ENCODE data around the gene C2CD4B. TPM values are rescaled to one million over a fixed set of nuclear protein-coding genes. Genes with fewer than 3 reads are reported as not detected.

Gene C2CD4B
- not detected in 2 replicates for total RNA-seq (2012; rRNA removed)

GRCh38 chr15:62165104-62165792, at the start of gene C2CD4B:
Gene C2CD4B (minus strand): TSS chr15:62165285. CDS start chr15:62164984, 301 bp downstream.
- Histone ChIP-seq H3K4me2 (ENCODE audit: low read length) (peak within 1 kb of the TSS; percentile 62), H3K27me3 (ENCODE audit: control insufficient read depth, insufficient read depth, low read length) (peaks cover 75% of the 10 kb centered on the region), H3K4me1 (ENCODE audit: control insufficient read depth, insufficient read depth, low read length) (peaks cover 6% of the 10 kb centered on the region), H3K4me3 (ENCODE audit: low read length) (peak within 1 kb of the TSS; percentile 57), H3K9me3 (replicated peaks; ENCODE audit: low read length) (no peaks in the 10 kb centered on the region), H3K36me3 (ENCODE audit: insufficient read depth, low read length) (no peaks in the 10 kb centered on the region), H3K9ac (ENCODE audit: low read depth, low read length) (no peak within 1 kb of the TSS)

DNA sequence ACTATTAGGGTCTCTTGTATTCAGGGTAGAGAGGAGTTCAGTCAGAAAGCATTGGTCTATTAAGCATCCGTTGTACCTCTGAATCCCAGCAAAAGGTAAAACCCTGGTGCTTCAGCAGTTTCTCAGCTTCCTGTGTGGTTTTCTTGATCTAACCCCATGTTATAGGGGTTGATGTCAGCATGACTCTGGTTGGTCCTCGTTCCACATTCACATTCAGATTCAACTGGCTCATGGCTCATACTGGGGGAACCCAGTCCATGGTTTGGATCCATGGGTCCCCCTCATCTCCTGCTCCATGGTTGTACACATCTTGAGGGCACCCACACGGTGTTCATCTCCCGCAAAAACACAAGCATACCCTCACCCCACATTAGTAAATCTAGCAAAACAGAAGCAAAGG, 47.7 kb upstream of the C2CD4B start:
- no peaks in the 10 kb centered on the region for H3K4me1 ChIP-seq (ENCODE audit: control insufficient read depth, insufficient read depth, low read length)

DNA sequence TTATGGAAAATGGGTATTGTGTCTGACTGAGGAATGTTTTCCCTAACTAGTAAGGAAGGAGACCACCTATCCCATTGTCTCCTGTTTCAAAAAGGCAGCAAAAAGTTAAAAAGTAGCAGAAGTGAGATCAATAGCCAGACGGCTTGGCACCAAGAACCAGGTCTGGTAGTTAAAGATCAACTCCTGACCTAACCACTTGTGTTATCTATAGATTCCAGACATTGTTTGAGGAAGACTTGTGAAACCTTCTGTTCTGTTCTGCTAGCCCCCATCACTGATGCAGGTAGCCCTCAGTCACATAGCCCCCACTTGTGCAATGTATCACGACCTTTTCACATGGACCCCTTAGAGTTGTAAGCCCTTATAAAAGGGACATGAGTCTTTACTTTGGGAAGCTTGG, 46.3 kb upstream of the C2CD4B start:
- H3K36me3 ChIP-seq (ENCODE audit: insufficient read depth, low read length), result no peaks in the 10 kb centered on the region

More for the DNA sequence above, 47.7 kb upstream of the C2CD4B start:
- Histone ChIP-seq H3K9me3 (replicated peaks; ENCODE audit: low read length) (peaks cover 12% of the 10 kb centered on the region), H3K4me2 (ENCODE audit: low read length) (no peak overlapping the region), H3K27me3 (ENCODE audit: control insufficient read depth, insufficient read depth, low read length) (no peaks in the 10 kb centered on the region), H3K36me3 (ENCODE audit: insufficient read depth, low read length) (no peaks in the 10 kb centered on the region), H3K9ac (ENCODE audit: low read depth, low read length) (no peak overlapping the region), H3K4me3 (ENCODE audit: low read length) (no peak overlapping the region)

GRCh38 chr15:62209821-62210220, 44.7 kb upstream of the C2CD4B start:
- H3K4me1 ChIP-seq (ENCODE audit: control insufficient read depth, insufficient read depth, low read length), result no peaks in the 10 kb centered on the region
- H3K4me3 ChIP-seq (ENCODE audit: low read length), result no peak overlapping the region

More for the DNA sequence above, 46.3 kb upstream of the C2CD4B start:
- Histone ChIP-seq H3K4me2 (ENCODE audit: low read length) (no peak overlapping the region), H3K9ac (ENCODE audit: low read depth, low read length) (no peak overlapping the region), H3K27me3 (ENCODE audit: control insufficient read depth, insufficient read depth, low read length) (no peaks in the 10 kb centered on the region), H3K9me3 (replicated peaks; ENCODE audit: low read length) (no peaks in the 10 kb centered on the region), H3K4me3 (ENCODE audit: low read length) (no peak overlapping the region), H3K4me1 (ENCODE audit: control insufficient read depth, insufficient read depth, low read length) (no peaks in the 10 kb centered on the region)

DNA sequence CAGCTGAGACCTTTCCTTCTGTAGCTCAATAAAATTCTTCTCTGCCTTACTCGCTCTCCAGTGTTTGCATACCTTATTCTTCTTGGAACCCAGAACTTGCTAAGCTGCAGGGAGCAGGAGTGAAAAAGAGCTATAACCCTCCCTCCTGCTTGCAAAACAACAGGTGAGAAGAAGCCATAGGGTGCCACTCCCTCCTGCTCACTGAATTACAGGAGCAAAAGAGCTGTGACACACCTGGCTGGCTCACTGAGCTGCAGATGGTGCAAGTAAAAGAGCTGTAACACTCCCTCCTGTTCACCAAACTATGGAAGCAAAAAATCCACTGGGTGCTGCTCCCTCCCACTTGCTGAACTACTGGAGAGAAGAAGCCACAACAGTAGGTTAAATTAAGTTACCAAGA, 44.2 kb upstream of the C2CD4B start:
- Histone ChIP-seq H3K9me3 (replicated peaks; ENCODE audit: low read length) (no peaks in the 10 kb centered on the region), H3K36me3 (ENCODE audit: insufficient read depth, low read length) (no peaks in the 10 kb centered on the region), H3K27me3 (ENCODE audit: control insufficient read depth, insufficient read depth, low read length) (no peaks in the 10 kb centered on the region), H3K4me1 (ENCODE audit: control insufficient read depth, insufficient read depth, low read length) (no peaks in the 10 kb centered on the region), H3K4me2 (ENCODE audit: low read length) (no peak overlapping the region), H3K9ac (ENCODE audit: low read depth, low read length) (no peak overlapping the region), H3K4me3 (ENCODE audit: low read length) (no peak overlapping the region)

More at GRCh38 chr15:62209821-62210220, 44.7 kb upstream of the C2CD4B start:
- Histone ChIP-seq H3K36me3 (ENCODE audit: insufficient read depth, low read length) (no peaks in the 10 kb centered on the region), H3K4me2 (ENCODE audit: low read length) (no peak overlapping the region), H3K9ac (ENCODE audit: low read depth, low read length) (no peak overlapping the region), H3K27me3 (ENCODE audit: control insufficient read depth, insufficient read depth, low read length) (no peaks in the 10 kb centered on the region), H3K9me3 (replicated peaks; ENCODE audit: low read length) (no peaks in the 10 kb centered on the region)

GRCh38 chr15:62208884-62209283, 43.8 kb upstream of the C2CD4B start:
- Histone ChIP-seq H3K27me3 (ENCODE audit: control insufficient read depth, insufficient read depth, low read length) (no peaks in the 10 kb centered on the region), H3K9ac (ENCODE audit: low read depth, low read length) (no peak overlapping the region), H3K4me3 (ENCODE audit: low read length) (no peak overlapping the region), H3K36me3 (ENCODE audit: insufficient read depth, low read length) (no peaks in the 10 kb centered on the region), H3K4me2 (ENCODE audit: low read length) (no peak overlapping the region), H3K9me3 (replicated peaks; ENCODE audit: low read length) (no peaks in the 10 kb centered on the region), H3K4me1 (ENCODE audit: control insufficient read depth, insufficient read depth, low read length) (no peaks in the 10 kb centered on the region)

DNA sequence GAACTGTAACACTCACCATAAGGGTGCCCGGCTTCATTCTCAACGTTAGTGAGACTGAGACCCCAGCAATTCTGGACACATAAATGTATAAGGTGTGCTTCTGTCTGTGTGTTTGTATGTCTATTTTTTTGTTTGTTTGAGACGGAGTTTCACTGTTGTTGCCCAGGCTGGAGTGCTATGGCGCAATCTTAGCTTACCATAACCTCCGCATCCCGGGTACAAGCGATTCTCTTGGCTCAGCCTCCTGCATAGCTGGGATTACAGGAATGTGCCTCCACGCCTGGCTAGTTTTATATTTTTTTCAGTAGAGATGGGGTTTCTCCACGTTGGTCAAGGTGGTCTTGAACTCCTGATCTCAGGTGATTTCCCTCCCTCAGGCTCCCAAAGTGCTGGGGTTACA, 43.3 kb upstream of the C2CD4B start:
- Histone ChIP-seq H3K27me3 (ENCODE audit: control insufficient read depth, insufficient read depth, low read length) (peaks cover under 1% of the 10 kb centered on the region), H3K4me3 (ENCODE audit: low read length) (no peak overlapping the region), H3K4me2 (ENCODE audit: low read length) (no peak overlapping the region), H3K9me3 (replicated peaks; ENCODE audit: low read length) (no peaks in the 10 kb centered on the region), H3K4me1 (ENCODE audit: control insufficient read depth, insufficient read depth, low read length) (no peaks in the 10 kb centered on the region), H3K9ac (ENCODE audit: low read depth, low read length) (no peak overlapping the region), H3K36me3 (ENCODE audit: insufficient read depth, low read length) (no peaks in the 10 kb centered on the region)

DNA sequence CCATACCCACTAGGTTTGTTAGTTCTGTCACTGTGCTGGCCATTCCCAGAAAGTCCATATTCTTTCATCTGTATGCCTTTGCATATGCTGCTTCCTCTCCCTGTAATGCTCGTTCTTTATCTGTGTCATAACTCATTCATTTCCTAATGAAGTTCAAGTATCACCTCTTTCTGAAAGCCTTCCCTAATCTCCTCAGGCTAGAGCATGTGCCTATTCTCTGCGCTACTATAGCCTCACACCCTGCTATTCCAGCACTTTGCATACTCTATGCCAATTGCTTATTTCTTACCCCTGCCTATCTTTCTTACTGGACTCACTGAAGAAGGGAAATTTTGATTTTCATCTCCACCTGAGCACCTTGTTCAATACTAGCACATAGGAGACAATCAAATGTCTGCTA, 25.6 kb upstream of the C2CD4B start:
- H3K9ac ChIP-seq (ENCODE audit: low read depth, low read length), result no peak overlapping the region
- no peaks in the 10 kb centered on the region for H3K4me1 ChIP-seq (ENCODE audit: control insufficient read depth, insufficient read depth, low read length)
- no peak overlapping the region for H3K4me3 ChIP-seq (ENCODE audit: low read length)
- H3K27me3 ChIP-seq (ENCODE audit: control insufficient read depth, insufficient read depth, low read length), result peaks cover 48% of the 10 kb centered on the region
- H3K36me3 ChIP-seq (ENCODE audit: insufficient read depth, low read length), result no peaks in the 10 kb centered on the region
- no peak overlapping the region for H3K4me2 ChIP-seq (ENCODE audit: low read length)
- no peaks in the 10 kb centered on the region for H3K9me3 ChIP-seq (replicated peaks; ENCODE audit: low read length)

DNA sequence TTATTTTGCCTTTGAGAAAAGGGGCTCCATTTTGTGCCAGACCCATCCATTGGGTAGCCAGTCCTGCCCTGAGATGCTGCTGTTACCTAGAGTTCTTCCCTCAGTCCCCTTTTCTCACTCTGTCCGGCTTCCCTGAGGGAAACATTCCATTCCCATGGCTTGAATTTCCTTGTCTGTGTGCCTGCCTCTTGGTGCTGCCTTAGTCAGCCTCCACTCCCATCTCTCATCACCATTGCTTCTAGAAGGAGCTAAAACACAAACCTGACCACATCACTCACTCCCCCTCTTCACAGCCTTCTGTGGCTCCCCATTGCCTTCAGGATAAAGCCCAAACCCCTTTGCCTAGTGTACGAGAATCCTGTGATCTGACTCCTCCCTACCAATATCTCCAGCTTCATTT, 25.2 kb upstream of the C2CD4B start:
- Histone ChIP-seq H3K9me3 (replicated peaks; ENCODE audit: low read length) (no peaks in the 10 kb centered on the region), H3K4me2 (ENCODE audit: low read length) (no peak overlapping the region), H3K36me3 (ENCODE audit: insufficient read depth, low read length) (no peaks in the 10 kb centered on the region), H3K27me3 (ENCODE audit: control insufficient read depth, insufficient read depth, low read length) (peaks cover 48% of the 10 kb centered on the region), H3K4me1 (ENCODE audit: control insufficient read depth, insufficient read depth, low read length) (no peaks in the 10 kb centered on the region), H3K9ac (ENCODE audit: low read depth, low read length) (no peak overlapping the region), H3K4me3 (ENCODE audit: low read length) (no peak overlapping the region)

DNA sequence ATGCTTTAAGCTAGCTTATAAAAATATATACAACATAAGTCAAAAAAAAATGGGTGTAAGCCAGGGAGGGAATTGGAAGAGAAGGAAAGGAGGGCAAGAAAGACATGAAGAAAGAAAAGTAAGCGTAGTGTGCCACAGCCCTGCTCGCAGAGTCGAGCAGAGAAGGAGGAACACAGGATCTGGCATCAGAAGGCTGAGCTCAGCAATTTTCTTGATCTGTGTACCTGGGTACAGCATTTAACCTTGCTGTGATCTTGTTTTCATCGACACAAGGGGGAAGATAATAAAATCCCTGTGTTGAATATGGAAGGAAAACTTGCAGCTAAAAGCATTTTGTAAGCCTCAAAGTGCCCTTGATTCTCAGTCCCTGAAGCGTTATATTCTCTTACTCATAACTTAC, 23.7 kb upstream of the C2CD4B start:
- Histone ChIP-seq H3K4me2 (ENCODE audit: low read length) (no peak overlapping the region), H3K9ac (ENCODE audit: low read depth, low read length) (no peak overlapping the region), H3K36me3 (ENCODE audit: insufficient read depth, low read length) (no peaks in the 10 kb centered on the region), H3K4me1 (ENCODE audit: control insufficient read depth, insufficient read depth, low read length) (no peaks in the 10 kb centered on the region), H3K9me3 (replicated peaks; ENCODE audit: low read length) (no peaks in the 10 kb centered on the region), H3K27me3 (ENCODE audit: control insufficient read depth, insufficient read depth, low read length) (peaks cover 53% of the 10 kb centered on the region), H3K4me3 (ENCODE audit: low read length) (no peak overlapping the region)

DNA sequence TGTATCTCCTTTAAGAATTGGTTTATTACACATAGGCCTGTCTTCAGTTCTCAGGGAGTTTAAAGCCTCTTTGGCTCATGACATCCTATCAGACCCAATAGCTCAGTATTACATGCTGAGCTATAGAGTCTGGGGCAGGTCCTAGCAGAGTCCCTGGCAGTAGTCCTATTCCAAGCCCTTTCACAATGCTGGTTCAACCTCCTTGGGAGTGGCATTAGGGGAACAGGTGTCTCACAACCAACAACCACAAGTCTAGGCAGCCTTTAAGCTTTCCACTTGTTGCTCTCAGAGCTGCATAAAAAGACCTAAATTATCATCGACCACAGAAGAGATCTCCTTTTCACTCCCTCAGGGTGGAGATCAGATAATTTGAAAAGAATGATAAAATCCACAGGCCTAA, 22.8 kb upstream of the C2CD4B start:
- no peaks in the 10 kb centered on the region for H3K4me1 ChIP-seq (ENCODE audit: control insufficient read depth, insufficient read depth, low read length)
- H3K36me3 ChIP-seq (ENCODE audit: insufficient read depth, low read length), result no peaks in the 10 kb centered on the region
- H3K9me3 ChIP-seq (replicated peaks; ENCODE audit: low read length), result no peaks in the 10 kb centered on the region
- no peak overlapping the region for H3K9ac ChIP-seq (ENCODE audit: low read depth, low read length)
- no peak overlapping the region for H3K4me3 ChIP-seq (ENCODE audit: low read length)
- H3K27me3 ChIP-seq (ENCODE audit: control insufficient read depth, insufficient read depth, low read length), result peaks cover 47% of the 10 kb centered on the region
- H3K4me2 ChIP-seq (ENCODE audit: low read length), result no peak overlapping the region

DNA sequence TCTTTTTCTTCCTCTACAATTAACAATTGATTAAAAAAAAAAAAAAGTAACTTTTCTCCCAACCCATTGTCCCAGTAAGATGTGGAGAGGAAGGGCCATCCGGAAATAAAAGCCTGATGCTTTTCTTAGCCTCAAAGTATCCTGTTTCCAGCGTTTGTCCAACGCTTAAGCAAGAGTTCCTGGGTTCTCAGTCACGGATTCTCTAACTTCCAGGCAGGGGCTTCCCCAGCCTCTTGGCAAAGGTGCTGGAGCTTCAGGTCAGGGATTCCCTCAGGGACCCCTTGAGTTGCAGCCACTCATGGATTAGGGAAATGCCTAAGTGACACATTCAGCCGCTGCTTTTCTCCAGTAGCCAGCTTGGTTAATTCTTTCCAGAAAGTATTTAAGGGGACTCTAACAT, 22.3 kb upstream of the C2CD4B start:
- Histone ChIP-seq H3K9me3 (replicated peaks; ENCODE audit: low read length) (no peaks in the 10 kb centered on the region), H3K27me3 (ENCODE audit: control insufficient read depth, insufficient read depth, low read length) (peaks cover 44% of the 10 kb centered on the region), H3K4me3 (ENCODE audit: low read length) (no peak overlapping the region), H3K4me2 (ENCODE audit: low read length) (no peak overlapping the region), H3K9ac (ENCODE audit: low read depth, low read length) (no peak overlapping the region), H3K36me3 (ENCODE audit: insufficient read depth, low read length) (no peaks in the 10 kb centered on the region), H3K4me1 (ENCODE audit: control insufficient read depth, insufficient read depth, low read length) (no peaks in the 10 kb centered on the region)

Measured in skeletal muscle satellite cell (primary cell).